Forelimb muscle (tissue), 1 donor: ENCODE results near the gene ACSL6. TPM values are rescaled to one million over a fixed set of nuclear protein-coding genes. Genes with fewer than 3 reads are reported as not detected.

Experiments
- DNase-seq: peaks from one replicate; pipeline ENCODE4 v3.0.0-alpha.2; 2013; ENCODE audit warnings: low read depth
- polyA plus RNA-seq: library from polyadenylated mRNA; unstranded; fragments of 120-200 nt; gene quantifications from one replicate; pipeline ENCODE4 v1.2.1, GENCODE V29; 2013; ENCODE audit not compliant: insufficient read length

ACSL6 gene
- polyA plus RNA-seq, 1 donor: 0.78 TPM

GRCh38 chr5:132049093-132049492 lies 37.6 kb upstream of the ACSL6 start:
- no peak for DNase-seq

- no peak for DNase-seq
Measured at GRCh38 chr5:132046880-132047299, 35.4 kb upstream of the ACSL6 start.

- no peak for DNase-seq
Measured at GRCh38 chr5:132044207-132044606, 32.7 kb upstream of the ACSL6 start.

- DNase-seq: no peak
Measured at GRCh38 chr5:132037353-132037752, 25.9 kb upstream of the ACSL6 start.

- no peak for DNase-seq
Measured at GRCh38 chr5:132033122-132033521, 21.7 kb upstream of the ACSL6 start.

GRCh38 chr5:132032196-132032595 lies 20.7 kb upstream of the ACSL6 start:
- no peak for DNase-seq

- no peak for DNase-seq
Measured at GRCh38 chr5:132030610-132031009, 19.2 kb upstream of the ACSL6 start.

- no peak for DNase-seq
Measured at GRCh38 chr5:132029609-132030330, 18.3 kb upstream of the ACSL6 start.

GRCh38 chr5:132027027-132027426 lies 15.6 kb upstream of the ACSL6 start:
- no peak for DNase-seq

GRCh38 chr5:132026516-132027008 lies 15.1 kb upstream of the ACSL6 start:
- no peak for DNase-seq

- no peak for DNase-seq
Measured at GRCh38 chr5:132025403-132025971, 14.0 kb upstream of the ACSL6 start.

- DNase-seq: no peak
Measured at GRCh38 chr5:132024789-132025402, 13.4 kb upstream of the ACSL6 start.

- no peak for DNase-seq
Measured at GRCh38 chr5:132024117-132024435, 12.6 kb upstream of the ACSL6 start.

GRCh38 chr5:132023258-132024116 lies 12.0 kb upstream of the ACSL6 start:
- no peak for DNase-seq

GRCh38 chr5:132022737-132023136 lies 11.3 kb upstream of the ACSL6 start:
- DNase-seq: no peak

- no peak for DNase-seq
Measured at GRCh38 chr5:132021654-132022053, 10.2 kb upstream of the ACSL6 start.

GRCh38 chr5:132020568-132021339 lies 9.3 kb upstream of the ACSL6 start:
- DNase-seq: no peak

GRCh38 chr5:132019857-132020555 lies 8.5 kb upstream of the ACSL6 start:
- no peak for DNase-seq

- DNase-seq: no peak
Measured at GRCh38 chr5:132019337-132019736, 7.9 kb upstream of the ACSL6 start.

- no peak for DNase-seq
Measured at GRCh38 chr5:132017738-132018625, 6.5 kb upstream of the ACSL6 start.
